NCI-H226 (cell line): ENCODE results near the gene ATP8B4.

Experiments used
- DNase-seq: peaks from one replicate; pipeline ENCODE4 v3.0.0-alpha.2; 2015

ATP8B4 gene

DNA sequence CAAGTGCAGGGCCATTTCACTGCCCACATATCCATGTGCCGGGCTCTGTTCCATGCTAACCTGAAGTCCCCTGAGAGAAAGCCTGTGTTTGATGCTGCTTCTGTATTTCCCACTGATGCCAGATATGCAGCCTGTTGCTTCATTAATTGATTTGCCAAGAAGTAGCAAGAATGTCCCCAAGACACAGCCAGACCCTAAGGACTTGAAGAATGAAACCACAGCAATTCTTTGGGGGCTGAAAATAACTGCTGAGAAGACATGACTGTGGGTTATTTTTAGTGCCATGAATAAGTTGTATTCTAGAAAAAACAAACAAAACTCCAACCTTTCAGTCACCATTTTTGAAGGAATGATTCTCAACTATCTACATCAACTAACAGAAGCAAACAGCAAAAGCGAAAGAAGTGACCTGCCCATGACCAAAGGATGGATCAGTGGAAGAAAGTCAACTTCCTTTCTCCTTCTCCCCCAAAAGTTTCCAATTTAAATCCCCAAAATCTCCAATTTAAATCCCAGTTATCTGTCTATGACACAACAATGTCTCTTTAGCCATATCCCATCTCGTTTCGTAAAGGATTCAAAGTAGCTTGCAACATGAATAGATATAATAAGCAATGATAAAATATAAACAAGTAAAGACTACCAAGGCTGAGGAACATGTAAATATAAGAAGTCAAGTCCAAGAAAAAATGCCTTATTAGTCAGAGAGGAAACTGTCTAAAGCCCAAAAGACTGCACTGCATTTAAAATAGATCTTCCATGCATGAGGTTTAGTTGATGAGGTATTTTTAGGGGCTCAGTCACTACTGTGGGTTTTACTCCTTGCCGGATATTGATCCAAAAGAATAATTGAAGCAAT lies 271.4 kb downstream of the ATP8B4 start:
- peak; percentile 12 for DNase-seq

DNA sequence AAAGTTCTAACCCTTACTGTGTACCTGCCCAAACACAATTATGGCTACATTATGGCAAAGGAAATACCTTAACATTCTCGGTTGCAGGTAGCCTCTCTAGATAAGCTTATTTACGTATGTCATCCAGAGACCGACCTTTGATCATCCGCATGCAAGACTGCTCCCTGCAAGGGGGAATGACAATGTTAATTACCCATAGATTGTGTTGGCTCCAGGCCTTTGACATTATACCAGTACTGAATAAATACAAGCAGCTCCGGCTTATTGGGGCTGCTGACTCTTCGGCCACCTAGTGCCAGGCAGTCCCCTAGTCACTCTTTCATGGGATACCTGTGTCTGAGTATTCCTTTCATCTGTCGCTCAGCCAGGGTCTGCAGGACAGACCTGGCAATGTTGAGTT lies 274.6 kb downstream of the ATP8B4 start:
- DNase-seq, result no peak

DNA sequence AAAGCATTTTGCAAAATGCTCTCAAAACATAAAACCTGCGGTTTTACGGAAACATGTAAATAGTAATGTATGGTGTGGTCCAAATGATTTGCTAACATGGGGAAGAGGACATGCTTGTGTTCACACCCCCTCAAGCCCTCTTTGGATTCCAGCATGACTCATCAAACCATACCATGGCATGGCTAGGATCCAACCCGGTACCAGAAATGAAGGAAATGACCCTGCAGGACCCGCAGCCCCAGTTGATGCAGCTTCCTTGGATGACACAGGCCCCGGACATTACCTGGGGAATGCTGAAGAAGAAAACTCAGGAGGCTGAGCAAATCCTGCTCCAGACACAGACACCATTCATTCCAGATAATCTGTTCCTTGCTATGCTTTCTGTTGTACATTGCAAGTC lies 275.3 kb downstream of the ATP8B4 start:
- DNase-seq, result peak; percentile 44

DNA sequence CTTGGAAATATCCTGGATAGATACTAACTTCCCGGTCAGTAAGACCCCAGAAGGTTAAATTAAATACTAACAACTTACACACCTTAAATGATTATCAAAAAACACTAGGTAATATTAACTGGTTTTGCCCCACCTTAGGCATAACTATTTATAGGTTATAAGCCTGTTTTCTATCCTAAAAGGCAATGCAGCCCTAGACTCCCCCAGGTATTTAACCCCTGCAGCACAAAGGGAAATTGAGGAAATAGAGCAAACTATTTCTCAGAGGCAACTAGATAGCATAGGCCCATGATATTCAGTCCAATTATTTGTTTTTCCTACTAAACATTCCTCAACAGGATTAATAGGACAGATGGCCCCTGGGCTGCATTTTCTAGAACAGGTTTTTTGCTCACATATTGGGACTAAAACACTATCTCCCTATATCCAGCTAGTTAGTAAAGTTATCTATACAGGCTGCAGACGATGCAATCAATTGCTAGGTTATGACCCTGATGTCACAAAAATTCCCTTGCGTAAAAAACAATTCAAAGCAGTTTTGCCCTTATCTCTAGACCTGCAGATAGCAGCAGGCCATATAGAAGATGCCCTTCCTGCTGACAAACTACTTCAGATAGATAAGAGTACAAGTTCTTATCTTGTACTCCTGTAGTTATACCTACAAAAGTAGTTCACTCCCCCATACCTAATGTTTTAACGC lies 276.9 kb downstream of the ATP8B4 start:
- DNase-seq, result peak; percentile 55

DNA sequence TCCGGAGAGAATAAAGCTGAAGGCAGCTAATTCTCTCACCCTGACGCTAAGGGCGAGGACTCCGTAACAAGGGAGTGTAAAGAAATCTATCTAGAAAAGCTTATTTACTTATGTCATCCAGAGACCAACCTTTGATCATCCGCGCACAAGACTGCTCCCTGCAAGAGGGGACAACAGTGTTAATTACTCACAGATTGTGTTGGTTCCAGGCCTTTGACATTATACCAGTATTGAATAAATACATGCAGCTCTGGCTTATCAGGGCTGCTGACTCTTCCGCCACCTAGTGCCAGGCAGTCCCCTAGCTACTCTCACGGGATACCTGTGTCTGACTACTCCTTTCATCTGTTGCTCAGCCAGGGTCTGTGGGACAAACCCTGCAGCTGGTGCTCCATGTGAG lies 286.5 kb downstream of the ATP8B4 start:
- DNase-seq, result peak; percentile 30

DNA sequence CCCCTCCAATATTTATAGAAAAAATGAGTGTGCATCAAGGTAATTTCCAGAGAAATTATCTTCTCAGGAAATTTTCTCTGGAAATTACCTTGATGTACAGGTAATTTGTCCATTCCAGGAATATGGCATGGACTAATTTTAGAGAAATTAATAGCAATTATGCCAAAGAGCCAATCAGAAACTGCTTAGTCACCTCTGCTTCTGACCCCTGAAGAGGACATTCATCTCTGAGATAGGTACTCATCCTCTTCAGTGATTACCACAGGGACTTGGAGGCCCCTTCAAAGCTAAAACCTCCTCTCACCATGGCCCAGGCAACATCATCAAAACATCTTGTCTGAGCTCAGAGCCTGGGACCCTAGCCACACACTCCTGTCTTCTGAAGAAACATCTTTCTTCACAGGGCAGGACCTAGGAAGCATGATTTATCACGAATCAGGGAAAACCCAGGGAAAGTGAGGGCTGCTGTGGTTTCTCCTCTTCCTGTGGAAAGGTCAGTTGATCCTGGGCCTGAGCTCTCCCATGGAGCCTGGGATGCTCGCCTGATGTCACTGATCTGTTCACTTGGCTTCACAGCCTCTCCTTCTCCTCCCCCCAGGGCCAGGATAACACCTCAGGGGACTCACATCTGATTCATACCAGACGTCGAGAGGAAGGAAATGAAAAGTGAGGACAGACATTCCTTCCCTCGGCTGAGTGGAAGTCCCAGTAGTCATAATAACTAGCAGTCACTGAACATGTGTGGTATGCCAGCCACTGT lies 287.6 kb downstream of the ATP8B4 start:
- peak; percentile 84 for DNase-seq

DNA sequence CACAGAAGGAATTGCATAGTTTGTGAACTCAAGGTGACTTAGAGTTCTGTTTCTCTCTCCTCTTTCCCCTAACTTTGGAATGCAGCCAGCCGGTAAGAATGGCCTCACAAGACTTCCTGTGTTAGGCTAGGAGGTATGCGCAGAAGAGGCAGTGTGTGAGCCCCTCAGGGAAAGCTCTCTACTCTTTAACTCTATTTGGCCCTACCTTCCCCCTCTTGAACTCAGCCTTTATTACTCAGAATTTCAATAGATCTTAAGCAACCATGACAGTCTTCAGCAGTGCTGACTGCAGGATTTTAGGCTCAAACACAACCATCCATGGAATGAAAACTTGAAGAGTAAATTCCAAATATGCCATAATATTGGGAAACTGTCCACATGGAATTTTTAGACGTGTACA lies 288.6 kb downstream of the ATP8B4 start:
- no peak for DNase-seq

DNA sequence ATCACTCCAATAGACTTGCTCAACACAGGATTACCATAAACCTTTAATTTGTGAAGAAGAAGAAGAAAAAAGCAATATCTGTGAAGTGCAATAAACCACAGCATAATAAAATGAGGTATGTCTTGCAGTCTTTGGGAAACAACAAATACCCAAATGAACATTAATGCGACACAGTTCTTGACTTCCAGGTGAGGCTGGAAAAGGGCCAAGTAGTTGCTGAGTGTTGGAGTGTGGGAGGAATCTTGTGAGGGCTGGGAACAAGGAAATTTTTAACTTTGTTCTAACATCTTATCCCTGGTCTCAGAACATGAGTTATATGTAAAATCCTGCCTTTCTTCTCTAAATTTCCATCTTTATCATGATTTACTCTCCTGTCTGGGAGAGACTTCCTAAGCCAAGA lies 291.7 kb downstream of the ATP8B4 start:
- no peak for DNase-seq

DNA sequence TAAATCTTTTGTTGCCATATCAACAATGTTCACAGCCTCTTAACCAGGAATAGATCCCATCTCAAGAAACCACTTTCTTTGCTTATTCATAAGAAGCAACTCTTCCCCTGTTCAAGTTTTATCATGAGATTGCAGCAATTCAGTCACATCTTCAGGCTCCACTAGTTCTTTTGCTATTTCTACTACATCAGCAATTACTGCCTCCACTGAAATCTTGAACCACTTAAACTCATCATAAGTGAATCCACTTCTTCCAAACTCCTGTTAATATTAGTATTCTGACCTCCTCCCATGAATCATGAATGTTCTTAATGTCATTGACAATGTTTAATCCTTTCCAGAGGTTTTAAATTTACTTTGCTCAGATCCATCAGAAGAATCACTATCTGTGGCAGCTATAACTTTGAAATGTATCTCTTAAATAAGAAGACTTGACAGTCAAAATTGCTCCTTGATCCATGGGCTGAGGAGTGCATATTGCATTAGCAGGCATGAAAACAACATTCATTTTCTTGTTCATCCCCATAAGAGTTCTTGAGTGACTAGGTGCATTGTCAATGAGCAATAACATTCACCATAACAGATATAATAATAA lies 292.3 kb downstream of the ATP8B4 start:
- DNase-seq, result no peak

DNA sequence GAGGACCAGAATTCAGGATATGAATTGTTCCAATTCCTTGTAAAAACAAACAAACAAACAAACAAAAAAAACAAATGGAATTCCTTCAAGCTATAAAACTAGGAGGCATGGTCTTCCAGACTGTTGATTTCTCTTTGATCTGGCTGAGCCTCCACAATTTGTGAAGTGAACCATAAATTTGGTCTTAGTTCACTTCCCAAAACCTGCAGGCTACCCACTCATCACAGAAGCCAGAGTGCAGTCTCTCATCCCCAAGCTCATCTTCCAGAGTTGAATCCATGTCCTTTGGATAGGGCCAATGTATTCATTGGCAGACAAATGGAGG lies 294.3 kb downstream of the ATP8B4 start:
- no peak for DNase-seq

DNA sequence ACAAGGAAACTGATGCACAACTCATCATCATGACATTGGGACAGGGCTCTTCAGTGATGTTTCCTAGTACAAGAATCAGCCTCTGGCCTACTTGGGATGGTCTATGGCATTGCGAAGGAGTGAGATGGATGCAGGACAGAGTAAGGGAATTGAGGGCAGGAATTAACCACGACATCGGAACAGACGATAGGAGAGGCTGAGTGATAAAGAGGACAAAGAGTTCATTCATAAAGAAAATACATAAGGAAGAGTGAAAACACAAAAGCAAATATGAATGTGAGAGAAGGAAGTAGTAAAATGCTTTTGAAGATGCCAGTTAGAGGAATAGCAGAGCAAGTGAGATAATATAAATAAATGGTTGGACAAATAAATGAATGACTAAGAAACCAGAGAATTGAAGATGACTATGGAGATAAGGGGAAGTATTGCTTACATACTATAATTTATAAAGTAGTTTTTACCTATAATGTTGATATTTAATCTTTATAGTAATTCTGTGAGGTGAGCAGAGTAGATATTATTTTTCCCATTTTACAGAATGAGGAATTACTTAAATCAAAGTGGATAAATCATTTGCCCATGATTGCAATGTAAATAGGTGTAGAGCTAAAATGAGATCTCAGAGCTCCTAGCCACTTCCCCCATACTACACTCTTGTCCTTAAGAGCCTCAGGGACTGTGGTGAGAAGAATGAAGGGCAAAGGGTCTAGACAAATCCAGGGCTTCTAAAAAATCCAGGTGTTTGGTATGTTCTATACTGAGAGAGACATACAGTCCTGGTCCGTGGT lies 294.9 kb downstream of the ATP8B4 start:
- DNase-seq, result no peak

DNA sequence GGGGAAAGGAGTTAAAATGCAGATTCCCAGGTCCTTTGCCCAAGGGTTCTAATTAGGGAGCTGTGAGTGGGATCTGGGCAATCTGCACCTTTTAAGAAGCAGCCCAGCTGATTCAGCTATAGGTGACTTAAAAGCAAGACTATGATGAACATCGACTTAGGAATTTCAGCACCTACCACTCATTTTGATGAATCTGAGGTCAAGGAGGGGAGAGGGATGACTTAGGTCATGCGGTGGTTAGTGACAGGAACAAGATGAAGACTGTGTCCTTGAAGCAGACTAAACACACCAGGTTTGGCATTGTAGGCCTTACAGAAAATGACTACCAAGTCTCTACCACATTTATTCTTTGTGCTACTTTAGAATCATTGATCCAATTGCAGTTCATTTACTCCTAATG lies 301.9 kb downstream of the ATP8B4 start:
- DNase-seq, result no peak

DNA sequence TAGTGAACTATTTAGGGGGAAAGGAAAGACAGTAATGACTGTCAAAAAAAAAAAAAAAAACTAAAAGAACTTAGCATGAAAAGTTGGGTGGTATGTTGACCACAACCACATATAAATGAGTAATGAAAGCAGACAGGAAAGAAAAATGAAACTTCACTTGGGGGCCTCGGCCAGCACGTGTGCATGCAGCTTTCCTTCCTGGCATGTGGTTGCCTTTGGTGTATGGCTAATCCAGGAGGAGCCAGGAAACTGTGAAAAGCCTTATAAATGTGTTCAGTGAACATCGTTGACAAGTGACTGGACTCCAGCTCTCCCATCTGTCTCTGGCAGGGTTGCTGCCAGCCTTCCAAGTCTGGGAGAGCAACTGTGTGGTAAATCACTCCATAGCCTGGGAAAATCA lies 303.1 kb downstream of the ATP8B4 start:
- peak; percentile 38 for DNase-seq

DNA sequence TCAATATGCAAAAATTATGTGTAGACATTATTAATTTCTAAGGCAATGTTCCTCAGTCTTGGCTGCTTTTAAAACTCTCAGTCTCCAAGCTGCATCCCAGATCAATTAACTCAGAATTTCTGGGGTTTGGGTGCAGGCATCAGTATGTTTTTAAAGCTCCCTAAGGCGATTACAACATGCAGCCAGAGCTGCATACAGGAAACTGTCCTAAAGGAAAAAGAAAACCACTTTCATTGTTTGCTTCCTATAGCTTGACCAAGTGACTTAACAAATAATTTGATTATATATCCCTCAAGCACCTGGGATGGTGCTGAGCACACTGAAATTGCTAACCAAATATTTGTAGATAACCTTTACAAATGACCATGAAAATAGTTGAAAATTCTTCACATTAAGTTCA lies 303.5 kb downstream of the ATP8B4 start:
- DNase-seq, result no peak

DNA sequence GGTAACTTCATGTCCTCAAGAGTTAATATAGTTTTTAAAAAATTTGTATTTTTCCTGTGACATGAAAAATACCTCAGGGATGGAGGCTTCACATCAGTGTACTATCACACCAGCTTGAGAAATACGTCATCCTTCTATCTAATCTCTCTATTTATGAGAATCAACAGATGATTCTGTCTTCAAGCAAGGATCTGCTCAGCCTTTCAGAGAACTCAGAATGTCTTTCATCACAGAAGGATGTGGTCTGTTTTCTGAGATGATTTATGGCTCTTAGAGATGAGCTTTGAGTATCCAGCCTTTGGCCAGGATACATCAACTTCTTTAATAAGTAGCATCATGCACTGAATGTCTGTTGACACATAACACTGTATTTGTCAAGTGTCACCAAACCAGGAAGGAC lies 304.3 kb downstream of the ATP8B4 start:
- DNase-seq, result peak; percentile 43

DNA sequence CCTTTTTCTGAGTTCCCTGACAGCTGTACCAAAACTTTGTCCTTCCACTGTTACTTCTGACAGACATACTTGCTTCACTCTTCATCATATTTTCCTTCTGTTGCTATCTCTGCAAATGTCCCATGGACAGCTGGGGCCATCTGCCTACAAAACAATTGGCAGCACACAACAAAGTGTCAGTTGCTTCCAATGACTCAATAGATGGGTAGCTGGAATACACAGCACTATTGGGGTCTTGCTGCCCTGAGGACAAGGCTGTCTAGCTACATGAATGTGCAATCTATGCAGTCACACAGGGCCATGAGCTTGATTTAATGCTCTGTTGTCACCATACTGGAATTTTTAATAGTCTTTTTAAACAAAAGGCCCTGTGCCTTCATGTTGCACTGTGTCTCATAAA lies 305.4 kb downstream of the ATP8B4 start:
- no peak for DNase-seq

DNA sequence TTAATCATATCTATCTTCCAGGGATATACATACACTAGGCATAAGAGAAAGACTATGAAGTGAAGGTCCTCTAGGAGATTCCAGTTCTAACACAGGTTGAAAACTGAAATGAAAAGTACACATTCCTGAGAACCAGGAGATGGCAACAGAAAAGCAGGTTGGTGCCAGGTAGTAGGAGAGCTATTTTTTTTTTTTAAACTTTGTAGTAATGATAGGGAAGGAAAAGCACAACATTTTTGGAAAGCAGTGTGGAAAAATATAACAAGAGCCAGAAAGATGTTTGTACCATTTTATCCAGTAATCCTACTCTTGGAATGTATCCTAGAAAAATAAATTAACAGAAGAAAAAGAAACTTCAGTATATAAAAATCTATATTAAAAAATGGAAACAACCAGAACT lies 308.3 kb downstream of the ATP8B4 start:
- DNase-seq, result no peak

DNA sequence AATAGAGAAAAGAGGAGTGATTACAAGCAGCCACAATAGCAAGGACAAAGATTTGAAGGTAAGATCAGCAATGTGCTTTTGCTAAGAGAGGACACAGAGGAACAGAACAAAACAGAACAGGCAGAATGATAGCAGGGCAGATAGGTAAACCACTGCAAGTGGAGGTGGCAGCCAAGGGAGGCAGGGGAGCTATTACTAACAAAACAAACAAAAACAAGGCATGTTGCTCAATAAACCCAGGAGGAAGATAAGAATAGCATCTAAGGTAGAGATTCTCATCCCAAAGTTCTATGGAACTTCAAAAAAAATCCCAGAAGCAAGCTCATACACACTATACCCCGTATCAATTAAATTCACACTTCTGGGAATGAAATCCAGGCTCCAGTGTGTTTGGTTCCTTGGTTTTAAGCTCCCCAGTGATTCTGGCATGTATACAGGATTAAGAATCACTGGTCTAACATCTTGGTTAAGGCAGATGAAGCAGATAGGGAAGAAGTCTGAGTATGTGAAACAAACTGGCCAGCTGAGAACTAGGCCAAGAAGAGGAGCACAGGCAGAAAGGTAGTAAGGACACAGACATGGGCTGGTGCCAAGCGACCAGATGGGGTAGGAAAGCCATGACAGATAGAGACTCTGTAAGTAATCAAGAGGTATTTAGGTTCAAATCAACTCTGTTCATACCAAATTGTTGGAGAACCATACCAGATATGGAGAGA lies 309.0 kb downstream of the ATP8B4 start:
- DNase-seq, result no peak

DNA sequence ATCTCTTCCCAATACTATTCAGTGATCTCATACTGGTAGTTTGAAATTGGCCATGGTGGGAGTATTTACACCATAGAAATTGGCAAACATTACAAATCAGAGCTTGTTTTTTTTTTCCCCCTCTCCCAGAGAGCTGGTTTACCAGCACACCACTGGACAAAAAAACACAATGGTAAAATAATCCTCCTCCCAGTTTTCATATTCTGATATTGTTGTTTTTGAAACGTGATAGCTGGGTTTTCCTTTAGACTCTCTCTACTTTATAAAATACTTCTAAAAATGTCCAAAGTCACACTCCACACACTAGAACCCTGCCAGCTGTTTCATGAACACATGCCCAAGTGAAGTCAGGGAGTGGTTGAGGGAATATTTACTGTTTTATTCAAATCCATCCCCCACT lies 310.7 kb downstream of the ATP8B4 start:
- DNase-seq, result no peak
